ENCODE data around the gene MSRB1.
"Not testable (repeated sequence)": the region's sequence is repeated elsewhere in the genome, so short reads cannot be mapped to it uniquely, and the experiment has no call there.

The MSRB1 gene

GRCh38 chr16:1960665-1961630 is 17.9 kb upstream of the MSRB1 start:
- no peak for DNase-seq (ENCODE audit: low read depth in 2 of 2)

- peak; percentile 72 to 87 for DNase-seq (ENCODE audit: low read depth in 2 of 2)
Measured at GRCh38 chr16:1959269-1960039, 16.5 kb upstream of the MSRB1 start, which contains the start of gene NDUFB10. Gene NDUFB10, plus strand, starts transcription at chr16:1959538. Its CDS starts 87 bp downstream, at chr16:1959625.

- no peak for DNase-seq (ENCODE audit: low read depth in 2 of 2)
Measured at GRCh38 chr16:1958715-1959268, 15.8 kb upstream of the MSRB1 start.

GRCh38 chr16:1958143-1958491 is 15.1 kb upstream of the MSRB1 start:
- not testable (repeated sequence) for DNase-seq (ENCODE audit: low read depth in 2 of 2)

DNA sequence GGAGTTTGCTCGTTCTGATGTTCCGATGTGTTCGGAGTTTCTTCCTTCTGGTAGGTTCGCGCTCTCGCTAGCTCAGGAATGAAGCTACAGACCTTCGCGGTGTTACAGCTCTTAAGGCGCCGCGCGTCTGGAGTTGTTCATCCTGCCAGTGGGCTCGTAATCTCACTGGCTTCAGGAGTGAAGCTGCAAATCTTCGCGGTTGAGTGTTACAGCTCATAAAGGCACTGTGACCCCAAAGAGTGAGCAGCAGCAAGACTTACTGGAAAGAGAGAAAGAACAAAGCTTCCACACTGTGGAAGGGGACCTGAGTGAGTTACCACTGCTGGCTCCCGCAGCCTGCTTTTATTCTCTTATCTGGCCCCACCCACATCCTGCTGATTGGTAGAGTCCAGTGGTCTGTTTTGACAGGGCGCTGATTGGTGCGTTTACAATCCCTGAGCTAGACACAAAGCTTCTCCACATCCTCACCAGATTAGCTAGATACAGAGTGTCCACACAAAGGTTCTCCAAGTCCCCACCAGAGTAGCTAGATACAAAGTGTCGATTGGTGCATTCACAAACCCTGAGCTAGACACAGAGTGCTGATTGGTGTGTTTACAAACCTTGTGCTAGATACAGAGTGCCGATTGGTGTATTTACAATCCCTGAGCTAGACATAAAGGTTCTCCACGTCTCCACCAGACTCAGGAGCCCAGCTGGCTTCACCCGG is 14.6 kb upstream of the MSRB1 start:
- DNase-seq (ENCODE audit: low read depth in 2 of 2): not testable (repeated sequence)

DNA sequence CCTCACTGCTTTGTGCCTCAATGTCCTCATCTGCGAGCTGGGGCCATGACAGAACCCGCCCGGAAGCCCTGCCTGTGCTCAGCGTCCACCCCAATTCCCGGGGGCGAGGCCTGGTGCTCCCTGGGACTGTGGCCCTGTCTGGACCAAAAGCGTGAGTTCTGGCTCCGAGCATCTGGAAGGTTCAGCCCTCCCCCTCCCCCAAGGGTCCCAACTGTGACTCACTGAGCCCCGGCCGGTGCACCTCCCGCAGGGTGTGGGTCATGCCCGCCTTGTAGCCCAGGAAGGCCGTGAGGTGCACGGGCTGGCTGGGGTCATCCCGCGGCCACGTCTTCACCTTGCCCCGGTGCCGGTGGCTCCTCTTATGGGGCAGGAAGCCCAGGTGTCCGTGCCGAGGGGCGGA is 10.7 kb upstream of the MSRB1 start:
- no peak for DNase-seq (ENCODE audit: low read depth in 2 of 2)

GRCh38 chr16:1950559-1950958 is 7.6 kb upstream of the MSRB1 start:
- DNase-seq (ENCODE audit: low read depth in 2 of 2): no peak

- DNase-seq (ENCODE audit: low read depth in 2 of 2): no peak
Measured at GRCh38 chr16:1950047-1950446, 7.0 kb upstream of the MSRB1 start.

DNA sequence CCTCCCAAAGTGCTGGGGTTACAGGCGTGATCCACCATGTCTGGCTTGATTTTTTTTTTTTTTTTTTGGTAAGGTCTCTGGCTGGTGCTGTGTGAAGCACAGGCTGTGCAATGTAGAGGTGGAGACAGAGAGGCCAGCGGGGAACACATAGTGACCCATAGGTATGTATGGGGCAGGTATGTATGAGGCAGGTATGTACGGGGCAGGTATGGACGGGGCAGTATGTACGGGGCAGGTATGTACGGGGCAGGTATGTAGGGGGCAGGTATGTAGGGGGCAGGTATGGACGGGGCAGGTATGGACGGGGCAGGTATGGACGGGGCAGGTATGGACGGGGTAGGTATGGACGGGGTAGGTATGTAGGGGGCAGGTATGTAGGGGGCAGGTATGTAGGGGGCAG is 6.5 kb upstream of the MSRB1 start:
- no peak for DNase-seq (ENCODE audit: low read depth in 2 of 2)

- no peak for DNase-seq (ENCODE audit: low read depth in 2 of 2)
Measured at GRCh38 chr16:1947369-1947670, 4.3 kb upstream of the MSRB1 start.

GRCh38 chr16:1946495-1947368 is 3.7 kb upstream of the MSRB1 start:
- DNase-seq (ENCODE audit: low read depth in 2 of 2): no peak

DNA sequence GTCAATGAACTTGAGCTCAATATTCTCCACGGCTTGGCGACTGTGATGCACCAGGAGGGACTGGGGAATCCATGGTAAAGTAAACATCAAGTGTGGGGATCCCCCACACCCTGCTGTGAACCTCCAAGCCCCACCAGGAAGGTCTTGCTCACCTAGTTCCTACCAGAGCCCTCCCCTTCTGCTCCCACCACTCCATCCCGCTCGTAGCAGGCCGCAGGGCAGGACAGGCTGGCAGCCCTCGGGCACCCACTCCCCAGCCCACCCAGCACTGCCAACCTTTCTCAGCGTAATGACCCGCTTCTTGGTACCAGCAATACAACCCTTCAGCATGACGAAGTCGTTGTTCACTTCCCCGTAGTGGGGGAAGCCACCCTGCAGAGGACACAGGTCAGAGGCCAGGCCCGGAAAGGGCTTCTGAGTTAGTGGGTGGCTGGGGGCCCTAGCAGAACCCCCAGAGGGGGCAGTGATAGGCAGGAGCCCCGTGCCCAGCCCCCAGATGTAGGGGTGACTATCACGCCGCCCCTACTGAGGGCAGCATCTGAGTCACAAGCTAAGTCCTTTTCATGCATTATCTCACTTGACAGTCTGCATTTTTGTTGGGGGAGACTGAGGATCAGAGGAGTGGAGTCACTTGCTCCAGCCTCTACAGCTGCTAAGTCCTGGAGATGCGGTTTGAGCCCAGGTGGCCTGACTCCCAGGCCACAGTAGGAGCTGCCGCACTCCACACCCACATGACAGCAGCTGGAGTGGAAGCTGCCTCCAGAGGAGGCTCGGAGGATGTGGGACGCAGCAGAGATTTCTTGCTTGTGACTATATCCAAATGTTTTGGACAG is 2.8 kb upstream of the MSRB1 start:
- DNase-seq (ENCODE audit: low read depth in 2 of 2): no peak

DNA sequence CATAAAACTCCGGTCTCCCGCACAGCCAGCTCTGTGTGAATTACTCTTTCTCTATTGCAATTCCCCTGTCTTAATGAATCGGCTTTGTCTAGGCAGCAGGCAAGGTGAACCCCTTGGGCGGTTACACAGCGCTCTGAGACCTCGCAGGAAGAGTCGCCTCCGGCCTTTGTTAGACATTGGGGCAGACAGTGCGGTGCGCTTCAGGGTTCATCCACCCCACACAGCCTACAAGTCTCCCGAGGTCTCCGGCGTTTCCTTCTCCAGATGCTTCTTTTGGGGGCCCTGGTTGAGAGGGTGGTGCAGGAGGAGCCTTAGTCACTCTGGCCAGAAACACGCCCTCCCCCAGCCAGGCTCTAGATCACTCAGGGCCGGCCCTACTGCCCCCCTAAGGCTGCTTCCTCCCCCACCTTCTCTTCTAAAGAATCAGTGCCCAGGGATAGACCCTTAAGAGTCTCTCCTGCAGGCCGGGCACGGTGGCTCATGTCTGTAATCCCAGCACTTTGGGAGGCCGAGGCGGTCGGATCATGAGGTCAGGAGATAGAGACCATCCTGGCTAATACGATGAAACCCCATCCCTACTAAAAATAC is 1.7 kb upstream of the MSRB1 start:
- no peak for DNase-seq (ENCODE audit: low read depth in 2 of 2)

DNA sequence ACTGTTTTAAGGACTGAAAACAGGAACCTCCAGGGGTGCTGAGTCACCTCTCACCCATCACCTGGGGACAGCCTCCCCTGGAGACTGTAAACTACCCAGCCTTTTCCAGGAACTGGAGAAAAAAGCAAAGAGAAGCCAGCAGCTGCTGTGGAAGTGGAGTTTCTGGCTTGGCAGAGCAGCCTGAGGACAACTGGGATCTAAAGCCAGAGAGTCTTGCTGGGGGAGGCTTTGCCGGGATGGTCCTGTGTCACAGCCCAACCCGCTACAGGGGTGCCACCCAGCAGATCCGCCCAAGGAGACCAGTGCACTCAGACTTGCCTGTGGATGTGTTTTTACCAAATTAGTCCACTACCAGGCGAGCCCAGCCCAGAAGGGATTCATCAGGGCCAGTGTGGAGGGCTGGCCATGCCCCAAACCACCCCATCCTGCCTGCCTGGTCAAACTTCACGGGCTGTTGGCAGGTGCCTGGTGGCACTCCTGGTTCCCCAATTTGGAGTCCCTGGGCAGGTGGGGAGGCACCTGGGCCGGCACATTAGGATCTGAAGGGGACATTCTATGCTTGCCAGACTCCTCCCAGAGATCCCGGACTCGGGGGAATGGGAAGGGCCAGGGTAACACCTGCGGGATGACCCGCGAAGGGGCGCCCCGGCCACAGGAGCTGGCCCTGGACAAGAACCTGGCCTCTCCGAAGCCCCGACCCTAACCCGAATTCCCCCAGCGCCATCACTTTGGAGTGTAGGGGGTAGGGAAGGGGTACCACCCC is 771 bp downstream of the MSRB1 start:
- no peak for DNase-seq (ENCODE audit: low read depth in 2 of 2)

- DNase-seq (ENCODE audit: low read depth in 2 of 2): no peak
Measured at GRCh38 chr16:1941162-1942046, 1.6 kb downstream of the MSRB1 start.

GRCh38 chr16:1940273-1941161 is 2.5 kb downstream of the MSRB1 start:
- DNase-seq (ENCODE audit: low read depth in 2 of 2): no peak

DNA sequence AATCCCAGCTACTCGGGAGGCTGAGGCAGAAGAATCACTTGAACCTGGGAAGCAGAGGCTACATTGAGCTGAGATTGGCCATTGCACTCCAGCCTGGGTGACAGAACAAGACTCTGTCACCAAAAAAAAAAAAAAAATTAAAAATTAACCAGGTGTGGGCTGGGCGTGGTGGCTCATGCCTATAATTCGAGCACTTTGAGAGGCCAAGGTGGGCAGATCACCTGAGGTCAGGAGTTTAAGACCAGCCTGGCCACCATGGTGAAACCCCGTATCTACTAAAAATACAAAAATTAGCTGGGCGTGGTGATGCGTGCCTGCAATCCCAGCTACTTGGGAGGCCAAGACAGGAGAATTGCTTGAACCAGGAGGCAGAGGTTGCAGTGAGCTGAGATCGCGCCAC is 3.2 kb downstream of the MSRB1 start:
- not testable (repeated sequence) for DNase-seq (ENCODE audit: low read depth in 2 of 2)
